Neural progenitor cell (in vitro differentiated cells): ENCODE results near the gene PBX1.

Experiments
- CTCF ChIP-seq: fragments of 200-600 bp; sonication (generic); IDR thresholded peaks from 2 replicates; pipeline ENCODE4 v1.5.1; 2017; ENCODE audit warnings: antibody characterized with exemption, mild to moderate bottlenecking
- EZH2 ChIP-seq: fragments of 200-600 bp; sonication (generic); IDR thresholded peaks from 2 replicates; pipeline ENCODE4 v1.6.1; 2017; ENCODE audit warnings: antibody characterized with exemption, mild to moderate bottlenecking, moderate library complexity
- EZH2phosphoT487 ChIP-seq: fragments of 200-600 bp; sonication (generic); IDR thresholded peaks from 2 replicates; pipeline ENCODE4 v1.6.1; 2017; ENCODE audit warnings: antibody characterized with exemption

- TF ChIP-seq CTCF (no peak), EZH2phosphoT487 (no peak), EZH2 (no peak)
These were observed 216.1 kb downstream of the PBX1 start for GRCh38 chr1:164774819-164775654.
